PC-9 (cell line): Measurements from ENCODE around the gene TCN1. TPM values are rescaled to one million over a fixed set of nuclear protein-coding genes. Genes with fewer than 3 reads are reported as not detected.

Source experiments
- BruUV-seq: library from RNA; stranded (reverse); fragments of 400-500 nt; replicated peaks from 2 replicates; lab custom pipeline; 2021; lab: Mats Ljungman, UMichigan
- CTCF ChIA-PET: fragments of 300-600 bp; sonication (Branson Sonifier 250); formaldehyde crosslinking; loops from one replicate; lab custom pipeline; 2022; ENCODE audit warnings: antibody characterized with exemption; lab: Charles Lee
- POLR2A ChIA-PET: fragments of 300-600 bp; sonication (Branson Sonifier 250); formaldehyde crosslinking; loops from one replicate; lab custom pipeline; 2022; ENCODE audit warnings: antibody characterized with exemption; ENCODE audit not compliant: unreplicated experiment; lab: Charles Lee
- DNase-seq, 2 experiments: peaks; one replicate each; pipeline versions ENCODE4 v3.0.0 to v3.0.0-alpha.2; 2015 to 2022; ENCODE audit warnings: mixed read lengths in 1 of 2
- H2AFZ ChIP-seq: fragments of 200-600 bp; sonication (generic); 2 replicates; pipeline ENCODE4 v1.8.1; 2017; ENCODE audit warnings: antibody characterized with exemption
- H3F3A ChIP-seq: fragments of 200-600 bp; sonication (generic); 2 replicates; pipeline ENCODE4 v1.8.1; 2017; ENCODE audit warnings: antibody characterized with exemption, mild to moderate bottlenecking, low read depth; ENCODE audit not compliant: insufficient read depth
- H3K27ac ChIP-seq: fragments of 200-600 bp; sonication (generic); 2 replicates; pipeline ENCODE4 v1.6.1; 2016; ENCODE audit warnings: mixed run types
- H3K27me3 ChIP-seq: fragments of 200-600 bp; sonication (generic); 2 replicates; pipeline ENCODE4 v1.6.1; 2016; ENCODE audit warnings: low read depth, mixed run types; ENCODE audit not compliant: insufficient read depth
- H3K36me3 ChIP-seq: fragments of 200-600 bp; sonication (generic); 2 replicates; pipeline ENCODE4 v1.6.1; 2016; ENCODE audit warnings: low read depth, mixed run types
- H3K4me1 ChIP-seq: fragments of 200-600 bp; sonication (generic); replicated peaks from 2 replicates; pipeline ENCODE4 v1.6.1; 2016; ENCODE audit warnings: mixed run types; ENCODE audit not compliant: insufficient read depth
- H3K4me2 ChIP-seq: fragments of 200-600 bp; sonication (generic); 2 replicates; pipeline ENCODE4 v1.6.1; 2017; ENCODE audit warnings: mixed run types
- H3K4me3 ChIP-seq: fragments of 200-600 bp; sonication (generic); 2 replicates; pipeline ENCODE4 v1.6.1; 2016; ENCODE audit warnings: mixed run types
- H3K79me2 ChIP-seq: fragments of 200-600 bp; sonication (generic); 2 replicates; pipeline ENCODE4 v1.6.1; 2017; ENCODE audit warnings: low read depth, mixed run types
- H3K9me2 ChIP-seq: fragments of 200-600 bp; sonication (generic); 2 replicates; pipeline ENCODE4 v1.8.1; 2017; ENCODE audit warnings: mild to moderate bottlenecking; ENCODE audit not compliant: insufficient read depth
- H3K9me3 ChIP-seq: fragments of 200-600 bp; sonication (generic); 2 replicates; pipeline ENCODE4 v1.8.1; 2016; ENCODE audit warnings: low read depth; ENCODE audit not compliant: insufficient read depth
- H4K20me1 ChIP-seq: fragments of 200-600 bp; sonication (generic); 2 replicates; pipeline ENCODE4 v1.8.1; 2017; ENCODE audit not compliant: insufficient read depth
- CTCF ChIP-seq: fragments of 200-600 bp; sonication (generic); conservative IDR thresholded peaks from 2 replicates; pipeline ENCODE4 v1.6.1; 2017; ENCODE audit warnings: mixed run types, antibody characterized with exemption, mild to moderate bottlenecking, moderate library complexity
- EZH2 ChIP-seq: fragments of 200-600 bp; sonication (generic); IDR thresholded peaks from 2 replicates; pipeline ENCODE4 v1.8.0; 2017; ENCODE audit warnings: antibody characterized with exemption, low read depth
- intact Hi-C: fragments of 100-400 bp; cut with micrococcal nuclease; formaldehyde crosslinking; loops from one replicate; pipeline ENCODE4 v1.10.0; 2022; ENCODE audit not compliant: unreplicated experiment
- total RNA-seq: library from RNA; stranded (reverse); gene quantifications from 2 replicates; pipeline ENCODE4 v1.2.3, GENCODE V29; 2021

TCN1 gene
- total RNA-seq, 1 experiment from 2014 or later = 1.4 TPM

GRCh38 chr11:59814021-59814420 lies 52.3 kb downstream of the TCN1 start:
- Histone ChIP-seq H3K27me3 (no peaks in the 10 kb centered on the region), H3K36me3 (0 out of 2 replicates have a peak, but pooled peaks cover 2% of the 10 kb centered on the region), H3K9me3 (no peaks in the 10 kb centered on the region), H4K20me1 (no peaks in the 10 kb centered on the region), H3K4me2 (peak overlapping the region; percentile 41; the same call in 1 of the 2 replicates), H3K27ac (no peak overlapping the region), H3K4me1 (peaks cover 12% of the 10 kb centered on the region; the same call in 1 of the 2 replicates), H3F3A (peaks cover 16% of the 10 kb centered on the region; the same call in 1 of the 2 replicates), H2AFZ (peak overlapping the region; percentile 60), H3K9me2 (no peaks in the 10 kb centered on the region), H3K4me3 (no peak overlapping the region), H3K79me2 (peaks cover 12% of the 10 kb centered on the region)
- intact Hi-C loops = loop anchor here (5.0 kb wide), 1 partner anchor 43 kb away; no protein-coding TSS in a partner anchor
- POLR2A ChIA-PET = no interaction called here
- no peak for DNase-seq
- CTCF ChIA-PET = no interaction called here
- no peak for TF ChIP-seq CTCF
- TF ChIP-seq EZH2 = no peak
- no TSS peak for BruUV-seq

GRCh38 chr11:59813364-59813763 lies 52.9 kb downstream of the TCN1 start:
- Histone ChIP-seq H3K27me3 (no peaks in the 10 kb centered on the region), H3K9me2 (no peaks in the 10 kb centered on the region), H4K20me1 (no peaks in the 10 kb centered on the region), H3K4me1 (peaks cover 14% of the 10 kb centered on the region; the same call in 1 of the 2 replicates), H3K27ac (no peak overlapping the region), H3F3A (peaks cover 20% of the 10 kb centered on the region; the same call in 1 of the 2 replicates), H3K4me2 (no peak overlapping the region), H3K4me3 (no peak overlapping the region), H3K79me2 (peaks cover 18% of the 10 kb centered on the region), H2AFZ (no peak overlapping the region), H3K36me3 (0 out of 2 replicates have a peak, but pooled peaks cover 8% of the 10 kb centered on the region), H3K9me3 (no peaks in the 10 kb centered on the region)
- CTCF ChIA-PET = no interaction called here
- no TSS peak for BruUV-seq
- intact Hi-C loops = loop anchor here (5.0 kb wide), 1 partner anchor 44 kb away; no protein-coding TSS in a partner anchor
- POLR2A ChIA-PET = no interaction called here
- no peak for DNase-seq
- TF ChIP-seq EZH2 (no peak), CTCF (no peak)

GRCh38 chr11:59812220-59812619 lies 54.1 kb downstream of the TCN1 start:
- peaks cover 28% of the 10 kb centered on the region; the same call in 1 of the 2 replicates for H3F3A ChIP-seq
- peaks cover 18% of the 10 kb centered on the region for H3K79me2 ChIP-seq
- BruUV-seq = no TSS peak
- H3K36me3 ChIP-seq = 0 out of 2 replicates have a peak, but pooled peaks cover 15% of the 10 kb centered on the region
- H3K4me1 ChIP-seq = peaks cover 14% of the 10 kb centered on the region; the same call in 1 of the 2 replicates
- intact Hi-C loops = loop anchor here (5.0 kb wide), 1 partner anchor 45 kb away; no protein-coding TSS in a partner anchor
- H3K4me3 ChIP-seq = no peak overlapping the region
- H2AFZ ChIP-seq = no peak overlapping the region
- no peak overlapping the region for H3K27ac ChIP-seq
- H4K20me1 ChIP-seq = no peaks in the 10 kb centered on the region
- H3K27me3 ChIP-seq = no peaks in the 10 kb centered on the region
- no peaks in the 10 kb centered on the region for H3K9me3 ChIP-seq
- POLR2A ChIA-PET = interaction anchor here (0.7 kb wide), 1 partner anchor 1894 kb away, joined by 8 read pairs; no protein-coding TSS in a partner anchor
- no peak for TF ChIP-seq EZH2
- no peak for TF ChIP-seq CTCF
- CTCF ChIA-PET = no interaction called here
- H3K4me2 ChIP-seq = no peak overlapping the region
- no peak for DNase-seq
- H3K9me2 ChIP-seq = no peaks in the 10 kb centered on the region
